ENCODE results near the gene SLC13A4. TPM values are rescaled to one million over a fixed set of nuclear protein-coding genes. Genes with fewer than 3 reads are reported as not detected.

SLC13A4 gene
- total RNA-seq, 2 donors from 2014 or later = 1.8 to 3.2 TPM

DNA sequence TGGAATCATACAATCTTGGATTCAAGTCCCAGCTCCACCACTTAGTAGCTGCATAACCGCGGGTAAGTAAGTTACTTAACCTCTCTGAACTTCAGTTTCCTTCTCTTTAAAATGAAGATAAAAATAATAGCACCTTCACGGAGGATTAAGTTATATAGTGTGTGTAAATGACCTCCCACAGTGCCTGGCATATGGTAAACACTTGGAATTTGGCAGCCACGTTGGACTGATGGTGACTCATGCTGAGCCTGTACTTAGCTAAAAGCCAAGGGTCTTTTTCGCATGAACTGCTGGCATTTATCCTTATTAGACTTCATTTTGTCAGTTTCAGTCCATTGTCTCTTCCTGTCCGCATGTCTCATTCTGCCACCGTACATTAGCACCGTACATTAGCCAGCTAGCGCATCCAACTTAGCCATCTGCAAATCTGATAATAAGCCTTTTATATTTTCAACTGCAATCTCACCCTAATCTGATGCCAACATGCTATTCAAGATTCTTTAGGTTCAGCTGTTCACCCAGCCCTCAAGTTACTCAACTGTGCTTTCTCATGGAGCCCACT is 11.2 kb downstream of the SLC13A4 start:
- H3K4me1 Mint-ChIP-seq = peaks cover 11% of the 10 kb centered on the region

DNA sequence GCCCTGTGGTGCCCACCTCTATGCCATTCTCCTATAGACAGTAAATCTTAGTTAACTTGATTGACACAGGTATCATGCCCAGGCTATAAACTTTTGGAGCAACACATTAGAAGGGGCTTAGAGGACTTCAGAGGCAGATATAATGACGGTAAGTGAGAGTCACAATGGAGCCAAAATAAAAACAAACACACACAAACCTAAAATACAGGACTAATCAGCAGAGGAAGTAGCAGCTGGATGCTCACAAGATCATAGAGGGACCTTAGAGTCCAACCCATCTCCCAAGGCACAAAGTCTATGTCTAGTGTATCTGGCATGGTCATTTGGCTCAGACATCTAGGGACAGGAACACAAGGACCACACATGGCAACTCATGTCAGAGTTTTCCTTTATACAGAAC is 12.3 kb downstream of the SLC13A4 start:
- Histone ChIP-seq H3K27me3 (ENCODE audit: control insufficient read depth, insufficient read depth, low read length, poor library complexity, severe bottlenecking) (no peaks in the 10 kb centered on the region), H3K9ac (ENCODE audit: extremely low read depth, low read length, poor library complexity, severe bottlenecking) (no peak overlapping the region), H3K27ac (ENCODE audit: low read depth, low read length) (no peak overlapping the region), H3K9me3 (ENCODE audit: control insufficient read depth, low read length) (no peaks in the 10 kb centered on the region), H3K4me1 (ENCODE audit: control insufficient read depth, insufficient read depth, low read length) (peaks cover 6% of the 10 kb centered on the region), H3K4me3 (ENCODE audit: low read length) (no peak overlapping the region), H3K36me3 (ENCODE audit: control insufficient read depth, insufficient read depth, low read length) (no peaks in the 10 kb centered on the region)
- no peak overlapping the region for H3K27ac Mint-ChIP-seq
- H3K36me3 Mint-ChIP-seq (ENCODE audit: low read depth) = no peaks in the 10 kb centered on the region
- H3K4me3 Mint-ChIP-seq = no peak overlapping the region
- 100% methylated on average over 1 of the region's 1 CpG; no CpG with 5 or more reads in 1 of the 2 experiments for WGBS, 2 experiments (ENCODE audit: insufficient coverage in 1 of 2, insufficient read length in 1 of 2)
- no peaks in the 10 kb centered on the region for H3K27me3 Mint-ChIP-seq (ENCODE audit: insufficient read depth)
- peaks cover 14% of the 10 kb centered on the region for H3K4me1 Mint-ChIP-seq
- H3K9me3 Mint-ChIP-seq = no peaks in the 10 kb centered on the region
- TF ChIP-seq, protein P1, sequence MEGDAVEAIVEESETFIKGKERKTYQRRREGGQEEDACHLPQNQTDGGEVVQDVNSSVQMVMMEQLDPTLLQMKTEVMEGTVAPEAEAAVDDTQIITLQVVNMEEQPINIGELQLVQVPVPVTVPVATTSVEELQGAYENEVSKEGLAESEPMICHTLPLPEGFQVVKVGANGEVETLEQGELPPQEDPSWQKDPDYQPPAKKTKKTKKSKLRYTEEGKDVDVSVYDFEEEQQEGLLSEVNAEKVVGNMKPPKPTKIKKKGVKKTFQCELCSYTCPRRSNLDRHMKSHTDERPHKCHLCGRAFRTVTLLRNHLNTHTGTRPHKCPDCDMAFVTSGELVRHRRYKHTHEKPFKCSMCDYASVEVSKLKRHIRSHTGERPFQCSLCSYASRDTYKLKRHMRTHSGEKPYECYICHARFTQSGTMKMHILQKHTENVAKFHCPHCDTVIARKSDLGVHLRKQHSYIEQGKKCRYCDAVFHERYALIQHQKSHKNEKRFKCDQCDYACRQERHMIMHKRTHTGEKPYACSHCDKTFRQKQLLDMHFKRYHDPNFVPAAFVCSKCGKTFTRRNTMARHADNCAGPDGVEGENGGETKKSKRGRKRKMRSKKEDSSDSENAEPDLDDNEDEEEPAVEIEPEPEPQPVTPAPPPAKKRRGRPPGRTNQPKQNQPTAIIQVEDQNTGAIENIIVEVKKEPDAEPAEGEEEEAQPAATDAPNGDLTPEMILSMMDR (conservative IDR thresholded peaks at IDR 0.05) = no peak
- no peak for DNase-seq

More for the DNA sequence above, 11.2 kb downstream of the SLC13A4 start:
- no peak overlapping the region for H3K9ac ChIP-seq (ENCODE audit: extremely low read depth, low read length, poor library complexity, severe bottlenecking)
- DNase-seq = no peak
- peaks cover 6% of the 10 kb centered on the region for H3K4me1 ChIP-seq (ENCODE audit: control insufficient read depth, insufficient read depth, low read length)
- Mint-ChIP-seq H3K27ac (no peak overlapping the region), H3K36me3 (ENCODE audit: low read depth) (no peaks in the 10 kb centered on the region), H3K9me3 (no peaks in the 10 kb centered on the region), H3K27me3 (ENCODE audit: insufficient read depth) (no peaks in the 10 kb centered on the region), H3K4me3 (no peak overlapping the region)
- TF ChIP-seq, protein P1 (conservative IDR thresholded peaks at IDR 0.05) = no peak
- H3K27me3 ChIP-seq (ENCODE audit: control insufficient read depth, insufficient read depth, low read length, poor library complexity, severe bottlenecking) = no peaks in the 10 kb centered on the region
- no peaks in the 10 kb centered on the region for H3K9me3 ChIP-seq (ENCODE audit: control insufficient read depth, low read length)
- WGBS, 2 experiments (ENCODE audit: insufficient coverage in 1 of 2, insufficient read length in 1 of 2) = 73 to 79% methylated on average over 9 of the region's 9 CpGs
- no peak overlapping the region for H3K27ac ChIP-seq (ENCODE audit: low read depth, low read length)
- no peaks in the 10 kb centered on the region for H3K36me3 ChIP-seq (ENCODE audit: control insufficient read depth, insufficient read depth, low read length)
- no peak overlapping the region for H3K4me3 ChIP-seq (ENCODE audit: low read length)

DNA sequence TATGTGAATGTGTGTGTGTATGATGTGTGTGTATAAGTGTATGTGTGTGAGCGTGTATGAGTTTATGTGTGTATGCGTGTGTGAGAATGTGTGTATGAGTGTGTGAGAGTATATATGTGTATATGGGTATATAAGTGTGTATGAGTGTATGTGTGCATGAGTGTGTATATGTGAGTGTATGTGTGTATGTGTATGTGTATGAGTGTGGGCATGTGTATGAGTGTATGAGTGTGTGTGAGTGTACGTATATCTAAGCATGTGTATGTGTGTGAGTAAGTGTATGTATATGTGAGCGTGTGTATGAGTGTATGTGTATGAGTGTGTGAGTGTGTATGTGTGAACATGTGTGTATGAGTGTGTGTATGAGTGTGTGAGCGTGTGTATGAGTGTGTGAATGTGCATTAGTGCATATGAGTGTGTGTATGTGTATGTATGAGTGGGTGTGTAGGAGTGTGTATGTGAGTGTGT is 12.9 kb downstream of the SLC13A4 start:
- TF ChIP-seq, protein P1 (conservative IDR thresholded peaks at IDR 0.05) = no peak
- no peak overlapping the region for H3K4me3 Mint-ChIP-seq
- no peaks in the 10 kb centered on the region for H3K9me3 ChIP-seq (ENCODE audit: control insufficient read depth, low read length)
- no peaks in the 10 kb centered on the region for H3K36me3 ChIP-seq (ENCODE audit: control insufficient read depth, insufficient read depth, low read length)
- no peak overlapping the region for H3K27ac Mint-ChIP-seq
- H3K9me3 Mint-ChIP-seq = no peaks in the 10 kb centered on the region
- no peak overlapping the region for H3K9ac ChIP-seq (ENCODE audit: extremely low read depth, low read length, poor library complexity, severe bottlenecking)
- H3K4me1 Mint-ChIP-seq = peaks cover 14% of the 10 kb centered on the region
- DNase-seq = no peak
- H3K27me3 Mint-ChIP-seq (ENCODE audit: insufficient read depth) = no peaks in the 10 kb centered on the region
- H3K27ac ChIP-seq (ENCODE audit: low read depth, low read length) = peak overlapping the region; percentile 50
- H3K4me1 ChIP-seq (ENCODE audit: control insufficient read depth, insufficient read depth, low read length) = peaks cover 6% of the 10 kb centered on the region
- WGBS, 2 experiments (ENCODE audit: insufficient coverage in 1 of 2, insufficient read length in 1 of 2) = 95% methylated on average over 5 of the region's 5 CpGs
- H3K36me3 Mint-ChIP-seq (ENCODE audit: low read depth) = no peaks in the 10 kb centered on the region
- no peaks in the 10 kb centered on the region for H3K27me3 ChIP-seq (ENCODE audit: control insufficient read depth, insufficient read depth, low read length, poor library complexity, severe bottlenecking)
- no peak overlapping the region for H3K4me3 ChIP-seq (ENCODE audit: low read length)
